GM12873 (cell line): ENCODE results near the gene COX18.

Experiments used
- TF ChIP-seq, protein P1 (sequence below): IDR thresholded peaks from 2 replicates; pipeline ENCODE4 v1.5.1; 2012; ENCODE audit warnings: low read depth, mild to moderate bottlenecking, moderate library complexity, low read length, control low read depth; ENCODE audit not compliant: insufficient read depth; ENCODE audit errors: missing control alignments

The COX18 gene

GRCh38 chr4:73006286-73006990, 63.1 kb downstream of the COX18 start:
- TF ChIP-seq, protein P1, sequence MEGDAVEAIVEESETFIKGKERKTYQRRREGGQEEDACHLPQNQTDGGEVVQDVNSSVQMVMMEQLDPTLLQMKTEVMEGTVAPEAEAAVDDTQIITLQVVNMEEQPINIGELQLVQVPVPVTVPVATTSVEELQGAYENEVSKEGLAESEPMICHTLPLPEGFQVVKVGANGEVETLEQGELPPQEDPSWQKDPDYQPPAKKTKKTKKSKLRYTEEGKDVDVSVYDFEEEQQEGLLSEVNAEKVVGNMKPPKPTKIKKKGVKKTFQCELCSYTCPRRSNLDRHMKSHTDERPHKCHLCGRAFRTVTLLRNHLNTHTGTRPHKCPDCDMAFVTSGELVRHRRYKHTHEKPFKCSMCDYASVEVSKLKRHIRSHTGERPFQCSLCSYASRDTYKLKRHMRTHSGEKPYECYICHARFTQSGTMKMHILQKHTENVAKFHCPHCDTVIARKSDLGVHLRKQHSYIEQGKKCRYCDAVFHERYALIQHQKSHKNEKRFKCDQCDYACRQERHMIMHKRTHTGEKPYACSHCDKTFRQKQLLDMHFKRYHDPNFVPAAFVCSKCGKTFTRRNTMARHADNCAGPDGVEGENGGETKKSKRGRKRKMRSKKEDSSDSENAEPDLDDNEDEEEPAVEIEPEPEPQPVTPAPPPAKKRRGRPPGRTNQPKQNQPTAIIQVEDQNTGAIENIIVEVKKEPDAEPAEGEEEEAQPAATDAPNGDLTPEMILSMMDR: no peak

GRCh38 chr4:73005514-73005913, 64.0 kb downstream of the COX18 start:
- TF ChIP-seq, protein P1: no peak
